CD14-positive monocyte (primary cell): ENCODE measurements around the gene WWC1. TPM values are rescaled to one million over a fixed set of nuclear protein-coding genes. Genes with fewer than 3 reads are reported as not detected.
A peak's percentile ranks its signal among the peaks of the same experiment; 100 is the strongest.

Source experiments
- DNase-seq, 3 donors: peaks; one replicate each; pipeline ENCODE4 v3.0.0-alpha.2; 2011 to 2022
- H2AFZ ChIP-seq: 2 replicates; pipeline ENCODE4 v1.6.0; 2012; ENCODE audit warnings: mild to moderate bottlenecking, low read depth, low read length, inconsistent platforms; ENCODE audit not compliant: insufficient read depth, poor library complexity, severe bottlenecking
- H3K27ac ChIP-seq, 2 donors: 1 replicate in 1 of 2; 2 replicates in 1 of 2; pipeline ENCODE4 v1.5.1; 2012 to 2013; ENCODE audit warnings: low read length in 2 of 2, control low read depth in 1 of 2, inconsistent platforms in 1 of 2, low read depth in 1 of 2, mild to moderate bottlenecking in 1 of 2
- H3K27me3 ChIP-seq, 2 donors: one replicate each; pipeline versions ENCODE4 v1.6.0 to v1.6.1; 2011 to 2013; ENCODE audit warnings: low read length in 2 of 2; ENCODE audit not compliant: control insufficient read depth in 2 of 2, insufficient read depth in 2 of 2
- H3K36me3 ChIP-seq, 2 donors: replicated peaks in 1 of 2; 1 replicate in 1 of 2; 2 replicates in 1 of 2; pipeline versions ENCODE4 v1.5.1 to v1.6.1; 2012 to 2013; ENCODE audit warnings: low read length in 2 of 2, control low read depth in 1 of 2, inconsistent platforms in 1 of 2, mild to moderate bottlenecking in 1 of 2; ENCODE audit not compliant: insufficient read depth in 2 of 2, control insufficient read depth in 1 of 2
- H3K4me1 ChIP-seq, 2 donors: 1 replicate in 1 of 2; 2 replicates in 1 of 2; pipeline versions ENCODE4 v1.5.1 to v1.6.1; 2012 to 2013; ENCODE audit warnings: low read length in 2 of 2, control low read depth in 1 of 2, inconsistent platforms in 1 of 2, mild to moderate bottlenecking in 1 of 2, moderate library complexity in 1 of 2; ENCODE audit not compliant: insufficient read depth in 2 of 2, control insufficient read depth in 1 of 2
- H3K4me2 ChIP-seq: replicated peaks from 2 replicates; pipeline ENCODE3; 2012; ENCODE audit warnings: low read length, moderate library complexity, mild to moderate bottlenecking; ENCODE audit not compliant: poor library complexity, severe bottlenecking; ENCODE audit errors: extremely low read depth
- H3K4me3 ChIP-seq, 3 experiments: fragments of 200-600 bp in 1 of 3; sonication (generic) in 1 of 3; replicated peaks in 1 of 3; 1 replicate in 2 of 3; 2 replicates in 1 of 3; pipeline ENCODE4 v1.5.1; 2011 to 2013; ENCODE audit warnings: low read length in 3 of 3, mild to moderate bottlenecking in 3 of 3, control low read depth in 2 of 3, low read depth in 2 of 3, inconsistent platforms in 1 of 3, moderate library complexity in 1 of 3
- H3K79me2 ChIP-seq: 2 replicates; pipeline ENCODE4 v1.6.0; 2012; ENCODE audit warnings: mild to moderate bottlenecking, control low read depth, inconsistent platforms, low read length, moderate library complexity; ENCODE audit not compliant: insufficient read depth
- H3K9ac ChIP-seq: 2 replicates; pipeline ENCODE4 v1.6.0; 2017; ENCODE audit warnings: low read length, mild to moderate bottlenecking; ENCODE audit not compliant: insufficient read depth, poor library complexity, severe bottlenecking
- H3K9me3 ChIP-seq, 2 donors: replicated peaks in 1 of 2; 1 replicate in 1 of 2; 2 replicates in 1 of 2; pipeline versions ENCODE4 v1.5.1 to v1.6.1; 2012 to 2013; ENCODE audit warnings: low read length in 2 of 2, control low read depth in 1 of 2; ENCODE audit not compliant: control insufficient read depth in 1 of 2, insufficient read depth in 1 of 2
- H4K20me1 ChIP-seq: 2 replicates; pipeline ENCODE4 v1.6.0; 2012; ENCODE audit warnings: mild to moderate bottlenecking, low read length, control low read depth, moderate library complexity; ENCODE audit not compliant: insufficient read depth
- H3K27ac Mint-ChIP-seq, 7 donors: one replicate each; pipeline ENCODE4 v1.8.0; 2020; ENCODE audit warnings: mild to moderate bottlenecking in 7 of 7, mixed read lengths in 7 of 7, moderate library complexity in 6 of 7, inconsistent platforms in 2 of 7
- H3K27me3 Mint-ChIP-seq, 3 donors: one replicate each; pipeline ENCODE4 v1.8.0; 2021 to 2022; ENCODE audit warnings: low read depth in 3 of 3, mild to moderate bottlenecking in 3 of 3, mixed read lengths in 3 of 3, moderate library complexity in 3 of 3, inconsistent platforms in 1 of 3
- H3K36me3 Mint-ChIP-seq, 2 donors: one replicate each; pipeline ENCODE4 v1.8.0; 2020; ENCODE audit warnings: mixed read lengths in 2 of 2, inconsistent platforms in 1 of 2, mild to moderate bottlenecking in 1 of 2
- H3K4me1 Mint-ChIP-seq: one replicate; pipeline ENCODE4 v1.8.0; 2020; ENCODE audit warnings: mild to moderate bottlenecking, mixed read lengths
- H3K4me3 Mint-ChIP-seq, 2 donors: one replicate each; pipeline ENCODE4 v1.8.0; 2020; ENCODE audit warnings: mild to moderate bottlenecking in 2 of 2, mixed read lengths in 2 of 2, moderate library complexity in 1 of 2
- H3K9me3 Mint-ChIP-seq, 7 donors: one replicate each; pipeline ENCODE4 v1.8.0; 2020 to 2022; ENCODE audit warnings: mixed read lengths in 7 of 7, mild to moderate bottlenecking in 6 of 7, moderate library complexity in 6 of 7, inconsistent platforms in 2 of 7
- WGBS: methylation state at CpG from one replicate; pipeline ENCODE4 v1.1.5; 2013; ENCODE audit warnings: missing lambda C conversion rate; ENCODE audit not compliant: insufficient coverage; 5-methylcytosine and 5-hydroxymethylcytosine counted together
- intact Hi-C, 2 donors: fragments of 100-400 bp; cut with micrococcal nuclease; formaldehyde crosslinking; loops; one replicate each; pipeline versions ENCODE4 v1.15.0 to v1.15.1; 2023
- polyA plus RNA-seq, 3 donors: library from polyadenylated mRNA; depleted of rRNA in 1 of 3; unstranded in 2 of 3; stranded (reverse) in 1 of 3; fragments of 300-500 nt in 2 of 3; fragments of >200 nt in 1 of 3; fragmentation: Illumina TruSeq in 2 of 3; gene quantifications; 1 replicate in 2 of 3; 2 replicates in 1 of 3; pipeline ENCODE4 v1.2.3, GENCODE V29; 2012 to 2021
- TF ChIP-seq, protein P1 (sequence below): fragments of 200-600 bp; IDR thresholded peaks from one replicate; pipeline ENCODE4 v1.8.0; 2022; ENCODE audit warnings: antibody characterized with exemption, mild to moderate bottlenecking

Gene WWC1
- polyA plus RNA-seq, 3 donors = not detected

DNA sequence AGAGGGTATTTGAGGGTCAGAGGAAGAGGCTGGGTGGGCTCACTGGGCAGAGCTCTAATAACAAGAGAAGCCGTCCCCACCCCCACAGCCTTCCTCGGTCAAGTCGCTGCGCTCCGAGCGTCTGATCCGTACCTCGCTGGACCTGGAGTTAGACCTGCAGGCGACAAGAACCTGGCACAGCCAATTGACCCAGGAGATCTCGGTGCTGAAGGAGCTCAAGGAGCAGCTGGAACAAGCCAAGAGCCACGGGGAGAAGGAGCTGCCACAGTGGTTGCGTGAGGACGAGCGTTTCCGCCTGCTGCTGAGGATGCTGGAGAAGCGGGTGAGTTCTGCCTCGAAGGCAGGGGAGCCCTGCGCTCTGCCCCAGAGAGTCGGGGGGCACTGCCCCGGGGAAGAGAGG is 173.2 kb downstream of the WWC1 start:
- Histone ChIP-seq H3K4me3 (no peak overlapping the region), H3K4me2 (no peak overlapping the region), H2AFZ (no peak overlapping the region), H3K36me3 (no peaks in the 10 kb centered on the region), H4K20me1 (no peaks in the 10 kb centered on the region), H3K9ac (no peak overlapping the region), H3K27me3 (no peaks in the 10 kb centered on the region), H3K9me3 (no peaks in the 10 kb centered on the region), H3K79me2 (no peaks in the 10 kb centered on the region), H3K27ac (no peak overlapping the region), H3K4me1 (no peaks in the 10 kb centered on the region)
- H3K9me3 Mint-ChIP-seq = no peaks in the 10 kb centered on the region
- H3K4me1 Mint-ChIP-seq = no peaks in the 10 kb centered on the region
- WGBS = 94% methylated on average over 11 of the region's 20 CpGs
- intact Hi-C loops = no loop called here
- H3K4me3 Mint-ChIP-seq = no peak overlapping the region
- H3K27me3 Mint-ChIP-seq = peaks cover 0 to 3% (median 1%) of the 10 kb centered on the region in 3 donors
- TF ChIP-seq, protein P1, sequence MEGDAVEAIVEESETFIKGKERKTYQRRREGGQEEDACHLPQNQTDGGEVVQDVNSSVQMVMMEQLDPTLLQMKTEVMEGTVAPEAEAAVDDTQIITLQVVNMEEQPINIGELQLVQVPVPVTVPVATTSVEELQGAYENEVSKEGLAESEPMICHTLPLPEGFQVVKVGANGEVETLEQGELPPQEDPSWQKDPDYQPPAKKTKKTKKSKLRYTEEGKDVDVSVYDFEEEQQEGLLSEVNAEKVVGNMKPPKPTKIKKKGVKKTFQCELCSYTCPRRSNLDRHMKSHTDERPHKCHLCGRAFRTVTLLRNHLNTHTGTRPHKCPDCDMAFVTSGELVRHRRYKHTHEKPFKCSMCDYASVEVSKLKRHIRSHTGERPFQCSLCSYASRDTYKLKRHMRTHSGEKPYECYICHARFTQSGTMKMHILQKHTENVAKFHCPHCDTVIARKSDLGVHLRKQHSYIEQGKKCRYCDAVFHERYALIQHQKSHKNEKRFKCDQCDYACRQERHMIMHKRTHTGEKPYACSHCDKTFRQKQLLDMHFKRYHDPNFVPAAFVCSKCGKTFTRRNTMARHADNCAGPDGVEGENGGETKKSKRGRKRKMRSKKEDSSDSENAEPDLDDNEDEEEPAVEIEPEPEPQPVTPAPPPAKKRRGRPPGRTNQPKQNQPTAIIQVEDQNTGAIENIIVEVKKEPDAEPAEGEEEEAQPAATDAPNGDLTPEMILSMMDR = no peak
- no peak for DNase-seq
- H3K36me3 Mint-ChIP-seq = no peaks in the 10 kb centered on the region
- H3K27ac Mint-ChIP-seq = no peak overlapping the region

DNA sequence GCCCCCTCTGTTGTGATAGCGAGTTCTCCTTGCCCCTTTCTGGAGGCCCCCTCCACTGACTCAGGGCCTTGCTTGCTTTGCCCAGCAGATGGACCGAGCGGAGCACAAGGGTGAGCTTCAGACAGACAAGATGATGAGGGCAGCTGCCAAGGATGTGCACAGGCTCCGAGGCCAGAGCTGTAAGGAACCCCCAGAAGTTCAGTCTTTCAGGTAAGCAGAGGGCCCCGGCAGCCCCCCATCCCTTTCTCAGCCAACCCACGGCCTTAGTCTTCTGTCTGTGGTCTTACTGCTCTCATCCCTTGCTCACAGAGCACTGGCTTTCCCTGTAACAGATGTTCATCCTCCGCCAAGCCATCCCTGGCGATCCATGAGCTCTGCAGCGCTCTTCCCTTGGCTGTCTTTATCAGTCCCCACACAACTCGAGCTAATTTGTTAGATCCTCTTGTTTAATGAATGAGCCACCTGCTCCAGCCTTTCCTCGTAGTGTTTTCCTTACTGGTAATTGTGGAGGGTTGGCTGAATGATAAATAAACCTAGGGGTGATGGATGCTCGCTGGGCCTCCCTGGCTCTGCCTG is 176.4 kb downstream of the WWC1 start:
- no peak overlapping the region for H3K4me3 Mint-ChIP-seq
- H3K9me3 ChIP-seq = no peaks in the 10 kb centered on the region
- intact Hi-C loops = no loop called here
- TF ChIP-seq, protein P1 = no peak
- no peak overlapping the region for H3K4me2 ChIP-seq
- no peaks in the 10 kb centered on the region for H3K4me1 ChIP-seq
- H3K36me3 ChIP-seq = no peaks in the 10 kb centered on the region
- H3K9me3 Mint-ChIP-seq = no peaks in the 10 kb centered on the region
- peak overlapping the region in 1 of 7 donors; percentile 22 for H3K27ac Mint-ChIP-seq
- H3K27me3 ChIP-seq = no peaks in the 10 kb centered on the region
- H4K20me1 ChIP-seq = no peaks in the 10 kb centered on the region
- no peak overlapping the region for H3K9ac ChIP-seq
- no peak overlapping the region for H2AFZ ChIP-seq
- H3K27me3 Mint-ChIP-seq = peaks cover 0 to 3% (median 2%) of the 10 kb centered on the region in 3 donors
- no peaks in the 10 kb centered on the region for H3K4me1 Mint-ChIP-seq
- no peak for DNase-seq
- H3K4me3 ChIP-seq = no peak overlapping the region
- H3K36me3 Mint-ChIP-seq = no peaks in the 10 kb centered on the region
- 90% methylated on average over 7 of the region's 12 CpGs for WGBS
- no peak overlapping the region for H3K27ac ChIP-seq
- no peaks in the 10 kb centered on the region for H3K79me2 ChIP-seq
